Measurements from ENCODE around the gene AKAP1.
"Not testable (repeated sequence)": the region's sequence is repeated elsewhere in the genome, so short reads cannot be mapped to it uniquely, and the experiment has no call there.

The AKAP1 gene

GRCh38 chr17:57089391-57089790 is 4.3 kb downstream of the AKAP1 start:
- DNase-seq (ENCODE audit: low spot score in 2 of 2): no peak
- no peak for ATAC-seq
- H3K4me3 Mint-ChIP-seq: no peak overlapping the region
- peaks cover 6% of the 10 kb centered on the region for H3K36me3 Mint-ChIP-seq
- no peaks in the 10 kb centered on the region for H3K9me3 Mint-ChIP-seq
- H3K4me1 Mint-ChIP-seq: peaks cover 37% of the 10 kb centered on the region
- no peak overlapping the region for H3K27ac Mint-ChIP-seq

GRCh38 chr17:57090560-57091185 is 5.6 kb downstream of the AKAP1 start:
- DNase-seq (ENCODE audit: low spot score in 2 of 2): no peak
- ATAC-seq: no peak
- Mint-ChIP-seq H3K36me3 (no peaks in the 10 kb centered on the region), H3K4me3 (no peak overlapping the region), H3K9me3 (no peaks in the 10 kb centered on the region), H3K27ac (peak overlapping the region; percentile 34), H3K4me1 (peaks cover 37% of the 10 kb centered on the region)

- no peak for ATAC-seq
- no peak for DNase-seq (ENCODE audit: low spot score in 2 of 2)
- no peaks in the 10 kb centered on the region for H3K9me3 Mint-ChIP-seq
- H3K36me3 Mint-ChIP-seq: no peaks in the 10 kb centered on the region
- H3K27ac Mint-ChIP-seq: peak overlapping the region; percentile 34
- no peak overlapping the region for H3K4me3 Mint-ChIP-seq
- peaks cover 35% of the 10 kb centered on the region for H3K4me1 Mint-ChIP-seq
Observed at GRCh38 chr17:57091186-57091618, 6.2 kb downstream of the AKAP1 start.

GRCh38 chr17:57092171-57092570 is 7.1 kb downstream of the AKAP1 start:
- DNase-seq (ENCODE audit: low spot score in 2 of 2) (no peak), ATAC-seq (no peak)
- Mint-ChIP-seq H3K4me3 (no peak overlapping the region), H3K4me1 (peaks cover 26% of the 10 kb centered on the region), H3K27ac (no peak overlapping the region), H3K36me3 (no peaks in the 10 kb centered on the region), H3K9me3 (no peaks in the 10 kb centered on the region)

- H3K9me3 Mint-ChIP-seq: no peaks in the 10 kb centered on the region
- no peak for DNase-seq (ENCODE audit: low spot score in 2 of 2)
- peaks cover 20% of the 10 kb centered on the region for H3K4me1 Mint-ChIP-seq
- no peak for ATAC-seq
- no peak overlapping the region for H3K4me3 Mint-ChIP-seq
- no peaks in the 10 kb centered on the region for H3K36me3 Mint-ChIP-seq
- H3K27ac Mint-ChIP-seq: peak overlapping the region; percentile 18
Observed at GRCh38 chr17:57092779-57093178, 7.7 kb downstream of the AKAP1 start.

GRCh38 chr17:57096472-57097202 is 11.6 kb downstream of the AKAP1 start:
- no peaks in the 10 kb centered on the region for H3K36me3 Mint-ChIP-seq
- no peak overlapping the region for H3K27ac Mint-ChIP-seq
- H3K4me1 Mint-ChIP-seq: peaks cover 24% of the 10 kb centered on the region

GRCh38 chr17:57097832-57098421 is 12.9 kb downstream of the AKAP1 start:
- Mint-ChIP-seq H3K36me3 (no peaks in the 10 kb centered on the region), H3K4me1 (peaks cover 26% of the 10 kb centered on the region), H3K27ac (no peak overlapping the region), H3K4me3 (no peak overlapping the region), H3K9me3 (no peaks in the 10 kb centered on the region)
- DNase-seq (ENCODE audit: low spot score in 2 of 2) (no peak), ATAC-seq (no peak)

More at GRCh38 chr17:57096472-57097202, 11.6 kb downstream of the AKAP1 start:
- H3K4me3 Mint-ChIP-seq: no peak overlapping the region
- DNase-seq (ENCODE audit: low spot score in 2 of 2) (no peak), ATAC-seq (no peak)
- no peaks in the 10 kb centered on the region for H3K9me3 Mint-ChIP-seq

GRCh38 chr17:57099165-57099564 is 14.1 kb downstream of the AKAP1 start:
- H3K36me3 Mint-ChIP-seq: no peaks in the 10 kb centered on the region
- peak overlapping the region; percentile 33 for H3K27ac Mint-ChIP-seq
- ATAC-seq (no peak), DNase-seq (ENCODE audit: low spot score in 2 of 2) (no peak)
- H3K4me3 Mint-ChIP-seq: no peak overlapping the region
- peaks cover 23% of the 10 kb centered on the region for H3K4me1 Mint-ChIP-seq
- no peaks in the 10 kb centered on the region for H3K9me3 Mint-ChIP-seq

GRCh38 chr17:57102122-57102521 is 17.1 kb downstream of the AKAP1 start:
- H3K36me3 Mint-ChIP-seq: no peaks in the 10 kb centered on the region
- no peak for DNase-seq (ENCODE audit: low spot score in 2 of 2)
- no peak overlapping the region for H3K4me3 Mint-ChIP-seq
- H3K27ac Mint-ChIP-seq: no peak overlapping the region
- H3K4me1 Mint-ChIP-seq: peaks cover 41% of the 10 kb centered on the region
- H3K9me3 Mint-ChIP-seq: no peaks in the 10 kb centered on the region
- no peak for ATAC-seq

GRCh38 chr17:57102660-57103059 is 17.6 kb downstream of the AKAP1 start:
- H3K4me3 Mint-ChIP-seq; H3K27ac Mint-ChIP-seq; DNase-seq (ENCODE audit: low spot score in 2 of 2); H3K36me3 Mint-ChIP-seq; H3K9me3 Mint-ChIP-seq; ATAC-seq: not testable (repeated sequence)
- H3K4me1 Mint-ChIP-seq: peaks cover 41% of the 10 kb centered on the region

GRCh38 chr17:57104461-57105175 is 19.6 kb downstream of the AKAP1 start:
- no peak for DNase-seq (ENCODE audit: low spot score in 2 of 2)
- peaks cover 27% of the 10 kb centered on the region for H3K4me1 Mint-ChIP-seq
- H3K4me3 Mint-ChIP-seq: no peak overlapping the region
- H3K36me3 Mint-ChIP-seq: no peaks in the 10 kb centered on the region
- H3K27ac Mint-ChIP-seq: no peak overlapping the region
- H3K9me3 Mint-ChIP-seq: no peaks in the 10 kb centered on the region
- ATAC-seq: no peak

- no peak for ATAC-seq
- Mint-ChIP-seq H3K4me3 (no peak overlapping the region), H3K9me3 (no peaks in the 10 kb centered on the region), H3K4me1 (peaks cover 25% of the 10 kb centered on the region), H3K36me3 (no peaks in the 10 kb centered on the region), H3K27ac (peak overlapping the region; percentile 50)
- no peak for DNase-seq (ENCODE audit: low spot score in 2 of 2)
Observed at GRCh38 chr17:57105591-57105990, 20.5 kb downstream of the AKAP1 start.

GRCh38 chr17:57106107-57106835 is 21.2 kb downstream of the AKAP1 start:
- Mint-ChIP-seq H3K27ac (peak overlapping the region; percentile 50), H3K36me3 (no peaks in the 10 kb centered on the region), H3K9me3 (no peaks in the 10 kb centered on the region), H3K4me3 (no peak overlapping the region), H3K4me1 (peaks cover 25% of the 10 kb centered on the region)
- ATAC-seq (no peak), DNase-seq (ENCODE audit: low spot score in 2 of 2) (no peak)

GRCh38 chr17:57106836-57107497 is 21.9 kb downstream of the AKAP1 start:
- no peak for DNase-seq (ENCODE audit: low spot score in 2 of 2)
- H3K9me3 Mint-ChIP-seq: no peaks in the 10 kb centered on the region
- no peak for ATAC-seq
- H3K27ac Mint-ChIP-seq: no peak overlapping the region
- H3K4me3 Mint-ChIP-seq: no peak overlapping the region
- H3K36me3 Mint-ChIP-seq: no peaks in the 10 kb centered on the region
- H3K4me1 Mint-ChIP-seq: peaks cover 20% of the 10 kb centered on the region

Measured in stimulated activated effector memory CD8-positive, alpha-beta T cell treated with anti-CD3 and anti-CD28 coated beads, Interleukin-12 subunit alpha, Interleukin-12 subunit beta, amount 100 ng/mL, for 72 hours (primary cell).